Left lobe of liver (tissue), 2 donors: ENCODE results near the gene TTC3. TPM values are rescaled to one million over a fixed set of nuclear protein-coding genes. Genes with fewer than 3 reads are reported as not detected.

Experiments used
- ATAC-seq: fragments of 200-7000 bp; cut with Tn5 transposase; one replicate; pipeline ENCODE4 v1.9.1; 2020; ENCODE audit warnings: mild to moderate bottlenecking, moderate library complexity
- DNase-seq: peaks from one replicate; pipeline ENCODE4 v3.0.0-alpha.2; 2020; ENCODE audit warnings: low spot score
- total RNA-seq: library from RNA; stranded (reverse); gene quantifications from one replicate; pipeline ENCODE4 v1.2.1, GENCODE V29; 2021
- donor health status: DM: no; HTN: no; CAD: no; lungs with moderate emphysema.
- donor health status: DM: no; HTN: yes; CAD: no.

TTC3 gene
- total RNA-seq, 1 donor from 2014 or later: 50.5 TPM

GRCh38 chr21:37245151-37245550 is 172.1 kb downstream of the TTC3 start:
- ATAC-seq (no peak), DNase-seq (peak; percentile 29)

GRCh38 chr21:37248298-37248697 is 175.2 kb downstream of the TTC3 start:
- ATAC-seq (no peak), DNase-seq (no peak)

- no peak for DNase-seq
Measured at GRCh38 chr21:37249112-37249904, 176.3 kb downstream of the TTC3 start.

GRCh38 chr21:37251294-37251634 is 178.2 kb downstream of the TTC3 start:
- ATAC-seq: no peak

More at GRCh38 chr21:37249112-37249904, 176.3 kb downstream of the TTC3 start:
- ATAC-seq: no peak

More at GRCh38 chr21:37251294-37251634, 178.2 kb downstream of the TTC3 start:
- DNase-seq: no peak

Other genes starting within 250 kb of the TTC3 start
- gene HLCS, start 106.6 kb upstream of the TTC3 start, total RNA-seq: 16.4 TPM
- gene RIPPLY3, start 66.6 kb upstream of the TTC3 start, total RNA-seq: not detected
- 13.6 TPM for gene PIGP, start 183 bp upstream of the TTC3 start, total RNA-seq
- 27.7 TPM for gene VPS26C, start 194.1 kb downstream of the TTC3 start, total RNA-seq